Glutamatergic neuron (in vitro differentiated cells): ENCODE results near the gene LGR4. TPM values are rescaled to one million over a fixed set of nuclear protein-coding genes. Genes with fewer than 3 reads are reported as not detected.

Source experiments
- DNase-seq: peaks from one replicate; pipeline ENCODE4 v3.0.0; 2022
- H3K27ac Mint-ChIP-seq: one replicate; pipeline ENCODE4 v1.8.0; 2020; ENCODE audit warnings: mild to moderate bottlenecking, mixed read lengths, inconsistent platforms; ENCODE audit not compliant: unreplicated experiment
- H3K27me3 Mint-ChIP-seq: one replicate; pipeline ENCODE4 v1.8.0; 2020; ENCODE audit warnings: mild to moderate bottlenecking, moderate library complexity, mixed read lengths, inconsistent platforms; ENCODE audit not compliant: unreplicated experiment
- H3K36me3 Mint-ChIP-seq: one replicate; pipeline ENCODE4 v1.8.0; 2020; ENCODE audit warnings: mild to moderate bottlenecking, mixed read lengths, inconsistent platforms; ENCODE audit not compliant: unreplicated experiment
- H3K4me1 Mint-ChIP-seq: one replicate; pipeline ENCODE4 v1.8.0; 2020; ENCODE audit warnings: mild to moderate bottlenecking, low read depth, mixed read lengths, inconsistent platforms; ENCODE audit not compliant: unreplicated experiment
- H3K4me3 Mint-ChIP-seq: one replicate; pipeline ENCODE4 v1.8.0; 2020; ENCODE audit warnings: mild to moderate bottlenecking, mixed read lengths, inconsistent platforms; ENCODE audit not compliant: unreplicated experiment
- H3K9me3 Mint-ChIP-seq: one replicate; pipeline ENCODE4 v1.8.0; 2020; ENCODE audit warnings: mild to moderate bottlenecking, moderate library complexity, mixed read lengths, inconsistent platforms; ENCODE audit not compliant: unreplicated experiment
- CTCF ChIP-seq: fragments of 200-600 bp; sonication (generic); IDR thresholded peaks from one replicate; pipeline ENCODE4 v1.5.0; 2021; ENCODE audit not compliant: partially characterized antibody, unreplicated experiment
- total RNA-seq: library from RNA; stranded (reverse); fragmentation: NEBNext Ultra II Directional; extraction: Animal tissue kit (Norgen Biotek cat#: 25700); gene quantifications from one replicate; pipeline ENCODE4 v1.2.1, GENCODE V29; 2021; ENCODE audit not compliant: unreplicated experiment

The LGR4 gene
- total RNA-seq, 1 donor from 2014 or later: 87.1 TPM

- Mint-ChIP-seq H3K4me3 (no peak overlapping the region), H3K27me3 (peaks cover 3% of the 10 kb centered on the region)
- no peak for DNase-seq
Measured at GRCh38 chr11:27443227-27443626, 29.4 kb downstream of the LGR4 start.

GRCh38 chr11:27440090-27440489, 32.5 kb downstream of the LGR4 start:
- Mint-ChIP-seq H3K9me3 (peaks cover 2% of the 10 kb centered on the region), H3K27ac (no peak overlapping the region), H3K36me3 (no peaks in the 10 kb centered on the region), H3K4me3 (no peak overlapping the region), H3K4me1 (peaks cover 37% of the 10 kb centered on the region), H3K27me3 (peaks cover 6% of the 10 kb centered on the region)
- DNase-seq: no peak
- TF ChIP-seq CTCF: no peak

More at GRCh38 chr11:27443227-27443626, 29.4 kb downstream of the LGR4 start:
- no peak for TF ChIP-seq CTCF
- Mint-ChIP-seq H3K36me3 (no peaks in the 10 kb centered on the region), H3K27ac (peak overlapping the region; percentile 86), H3K4me1 (peaks cover 38% of the 10 kb centered on the region), H3K9me3 (no peaks in the 10 kb centered on the region)

- Mint-ChIP-seq H3K9me3 (peaks cover 10% of the 10 kb centered on the region), H3K36me3 (no peaks in the 10 kb centered on the region), H3K4me3 (no peak overlapping the region), H3K27ac (no peak overlapping the region), H3K4me1 (peaks cover 32% of the 10 kb centered on the region), H3K27me3 (peaks cover 3% of the 10 kb centered on the region)
- TF ChIP-seq CTCF: no peak
- no peak for DNase-seq
Measured at GRCh38 chr11:27438595-27438981, 34.0 kb downstream of the LGR4 start.

- TF ChIP-seq CTCF: no peak
- peaks cover 28% of the 10 kb centered on the region for H3K4me1 Mint-ChIP-seq
- no peak overlapping the region for H3K4me3 Mint-ChIP-seq
Measured at GRCh38 chr11:27437829-27438594, 34.6 kb downstream of the LGR4 start.

GRCh38 chr11:27436916-27437315, 35.7 kb downstream of the LGR4 start:
- peaks cover 3% of the 10 kb centered on the region for H3K27me3 Mint-ChIP-seq
- DNase-seq: no peak
- no peak overlapping the region for H3K27ac Mint-ChIP-seq
- peaks cover 10% of the 10 kb centered on the region for H3K9me3 Mint-ChIP-seq
- TF ChIP-seq CTCF: no peak
- H3K36me3 Mint-ChIP-seq: no peaks in the 10 kb centered on the region
- H3K4me3 Mint-ChIP-seq: no peak overlapping the region
- peaks cover 20% of the 10 kb centered on the region for H3K4me1 Mint-ChIP-seq

More at GRCh38 chr11:27437829-27438594, 34.6 kb downstream of the LGR4 start:
- no peak for DNase-seq
- Mint-ChIP-seq H3K9me3 (peaks cover 10% of the 10 kb centered on the region), H3K36me3 (no peaks in the 10 kb centered on the region), H3K27ac (no peak overlapping the region), H3K27me3 (peaks cover 3% of the 10 kb centered on the region)
